ENCODE measurements around the gene ACOT12.
"Not testable (repeated sequence)": the region's sequence is repeated elsewhere in the genome, so short reads cannot be mapped to it uniquely, and the experiment has no call there.

Gene ACOT12

GRCh38 chr5:81344736-81345135, 49.2 kb downstream of the ACOT12 start:
- DNase-seq = no peak

- not testable (repeated sequence) for DNase-seq
Observed at GRCh38 chr5:81338213-81338612, 55.7 kb downstream of the ACOT12 start.

- DNase-seq = no peak
Observed at GRCh38 chr5:81337803-81338202, 56.1 kb downstream of the ACOT12 start.

GRCh38 chr5:81336556-81336955, 57.4 kb downstream of the ACOT12 start:
- DNase-seq = no peak

- DNase-seq = no peak
Observed at GRCh38 chr5:81335946-81336345, 58.0 kb downstream of the ACOT12 start.

GRCh38 chr5:81334304-81335061, 59.5 kb downstream of the ACOT12 start:
- DNase-seq = no peak

GRCh38 chr5:81326554-81326953, 67.4 kb downstream of the ACOT12 start:
- no peak for DNase-seq

- no peak for DNase-seq
Observed at GRCh38 chr5:81317536-81317935, 76.4 kb downstream of the ACOT12 start.

- DNase-seq = no peak
Observed at GRCh38 chr5:81316571-81316970, 77.4 kb downstream of the ACOT12 start.

GRCh38 chr5:81315830-81316229, 78.1 kb downstream of the ACOT12 start:
- DNase-seq = no peak

- no peak for DNase-seq
Observed at GRCh38 chr5:81315336-81315735, 78.6 kb downstream of the ACOT12 start.

- no peak for DNase-seq
Observed at GRCh38 chr5:81314581-81314980, 79.4 kb downstream of the ACOT12 start.

- DNase-seq = no peak
Observed at GRCh38 chr5:81313686-81314085, 80.2 kb downstream of the ACOT12 start.

- DNase-seq = no peak
Observed at GRCh38 chr5:81313278-81313677, 80.7 kb downstream of the ACOT12 start.

GRCh38 chr5:81310402-81311063, 83.4 kb downstream of the ACOT12 start:
- DNase-seq = no peak

GRCh38 chr5:81308836-81309235, 85.1 kb downstream of the ACOT12 start:
- DNase-seq = no peak

GRCh38 chr5:81305785-81306184, 88.1 kb downstream of the ACOT12 start:
- no peak for DNase-seq

GRCh38 chr5:81303563-81303962, 90.4 kb downstream of the ACOT12 start:
- no peak for DNase-seq

- DNase-seq = no peak
Observed at GRCh38 chr5:81302596-81302995, 91.3 kb downstream of the ACOT12 start.

- DNase-seq = peak; percentile 9 to 94 (median 85)
Observed at GRCh38 chr5:81301271-81302015, 92.5 kb downstream of the ACOT12 start, which contains the start of gene ZCCHC9. TSS of gene ZCCHC9 (plus strand) at chr5:81301587. CDS start at chr5:81304758, 3,171 bp downstream.

- no peak for DNase-seq
Observed at GRCh38 chr5:81300921-81301270, 93.0 kb downstream of the ACOT12 start.

GRCh38 chr5:81297531-81297930, 96.4 kb downstream of the ACOT12 start:
- DNase-seq = no peak
